HG03457 (cell line): ENCODE results near the gene GTSE1.

ENCODE experiments used
- ATAC-seq: cut with Tn5 transposase; IDR thresholded peaks from one replicate; pipeline ENCODE4 v1.9.1; 2021; ENCODE audit warnings: moderate number of reproducible peaks; ENCODE audit not compliant: unreplicated experiment

The GTSE1 gene

GRCh38 chr22:46351131-46351735, 54.6 kb downstream of the GTSE1 start:
- no peak for ATAC-seq

DNA sequence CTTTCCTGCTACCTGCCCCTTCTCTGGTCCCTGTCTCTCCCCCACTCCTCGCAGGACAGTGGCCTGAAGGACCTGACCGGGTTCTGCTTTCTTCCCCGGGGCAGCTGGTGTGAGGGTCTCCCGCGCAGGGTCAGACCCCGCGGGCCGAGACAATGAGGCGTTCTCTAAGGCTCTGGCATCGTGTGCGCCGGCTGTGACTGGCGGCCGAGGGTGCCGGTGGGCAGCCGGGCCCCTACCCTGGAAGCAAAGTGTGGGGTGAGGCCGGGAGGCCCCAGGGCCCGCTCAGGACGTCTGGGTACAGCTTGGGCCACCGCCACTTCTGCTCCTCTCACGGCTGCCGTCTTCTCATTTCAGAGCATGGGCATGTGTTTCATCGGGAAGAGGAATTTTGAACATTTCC, 55.1 kb downstream of the GTSE1 start:
- ATAC-seq = no peak

DNA sequence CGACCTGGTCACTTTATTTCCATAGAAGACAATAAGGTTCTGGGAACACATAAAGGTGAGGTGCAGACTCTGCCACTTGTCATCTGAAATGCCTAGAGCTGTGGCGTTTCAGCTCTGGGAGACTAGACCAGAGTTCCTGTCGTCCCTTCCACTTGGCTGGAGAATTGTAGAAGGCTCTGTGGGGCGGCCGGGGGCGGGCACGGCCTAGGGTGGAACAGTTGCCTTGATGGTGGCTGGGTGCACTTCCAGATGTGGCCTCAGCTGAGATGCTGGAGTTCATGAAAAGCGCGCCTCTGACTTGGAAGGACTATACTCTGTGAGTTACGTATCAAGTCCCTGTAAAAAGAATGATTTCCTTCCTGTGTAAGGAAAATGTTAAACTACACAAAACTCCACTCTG, 55.6 kb downstream of the GTSE1 start:
- ATAC-seq = no peak

DNA sequence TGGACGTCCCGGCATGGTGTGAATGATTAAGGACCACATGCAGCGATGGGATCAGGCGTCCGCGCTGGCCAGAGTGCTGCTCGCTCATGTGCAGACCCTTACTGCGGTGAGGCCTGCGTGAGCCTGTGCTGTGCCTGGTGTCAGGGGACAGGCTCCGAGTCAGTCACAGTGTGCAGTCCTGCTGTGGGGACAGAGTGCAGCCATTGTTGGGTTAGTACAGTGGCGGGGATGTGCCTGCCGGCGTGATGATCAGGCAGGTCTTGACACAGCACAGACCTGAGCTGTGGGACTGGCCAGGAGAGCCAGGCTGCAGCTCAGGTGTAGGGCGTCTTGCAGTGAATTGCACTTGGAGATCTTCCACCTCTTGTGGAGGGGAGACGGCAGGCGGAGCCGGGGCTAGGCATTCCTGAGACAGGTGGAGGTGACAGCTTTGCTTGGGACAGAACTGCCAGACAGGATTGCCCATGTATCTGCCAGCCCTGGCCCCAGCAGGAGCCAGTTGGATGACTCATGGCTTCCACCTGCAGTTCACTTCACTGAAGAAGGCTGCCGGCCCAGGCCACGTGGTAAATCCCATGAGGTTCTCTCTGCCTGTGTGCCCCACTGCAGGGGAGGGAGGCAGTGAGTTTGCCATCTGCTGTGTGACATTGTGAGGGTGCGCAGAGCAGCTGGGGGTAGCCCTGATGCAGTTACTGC, 56.2 kb downstream of the GTSE1 start:
- ATAC-seq = no peak

DNA sequence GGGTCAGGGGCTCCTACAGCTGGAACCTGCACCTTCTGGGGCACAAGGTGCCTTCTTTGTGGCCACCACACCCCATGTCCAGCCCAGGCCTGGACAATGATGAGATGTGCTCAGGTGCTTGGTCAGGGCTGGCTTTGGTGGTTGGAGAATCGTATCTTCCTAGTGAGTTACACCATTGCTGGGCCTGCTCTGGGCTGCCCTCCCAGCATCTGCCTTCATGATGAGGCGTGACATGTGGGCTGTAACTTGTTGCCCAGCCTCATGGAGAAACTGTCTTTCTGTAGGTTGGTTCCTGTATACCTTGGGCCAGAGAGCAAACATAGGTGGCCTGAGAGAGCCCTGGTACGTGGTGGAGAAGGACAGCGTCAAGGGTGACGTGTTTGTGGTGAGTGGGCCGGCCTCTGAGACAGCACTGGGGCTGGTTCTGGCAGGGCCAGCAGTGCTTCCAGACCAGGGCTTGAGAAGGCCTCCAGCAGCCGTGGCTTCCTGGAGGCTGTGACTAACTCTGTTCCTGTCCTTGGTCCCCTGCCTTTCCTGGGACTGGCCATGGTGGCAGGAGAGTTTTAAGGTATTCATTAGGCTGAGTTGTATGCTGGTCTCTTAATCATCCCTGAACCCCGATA, 56.9 kb downstream of the GTSE1 start:
- ATAC-seq = no peak

DNA sequence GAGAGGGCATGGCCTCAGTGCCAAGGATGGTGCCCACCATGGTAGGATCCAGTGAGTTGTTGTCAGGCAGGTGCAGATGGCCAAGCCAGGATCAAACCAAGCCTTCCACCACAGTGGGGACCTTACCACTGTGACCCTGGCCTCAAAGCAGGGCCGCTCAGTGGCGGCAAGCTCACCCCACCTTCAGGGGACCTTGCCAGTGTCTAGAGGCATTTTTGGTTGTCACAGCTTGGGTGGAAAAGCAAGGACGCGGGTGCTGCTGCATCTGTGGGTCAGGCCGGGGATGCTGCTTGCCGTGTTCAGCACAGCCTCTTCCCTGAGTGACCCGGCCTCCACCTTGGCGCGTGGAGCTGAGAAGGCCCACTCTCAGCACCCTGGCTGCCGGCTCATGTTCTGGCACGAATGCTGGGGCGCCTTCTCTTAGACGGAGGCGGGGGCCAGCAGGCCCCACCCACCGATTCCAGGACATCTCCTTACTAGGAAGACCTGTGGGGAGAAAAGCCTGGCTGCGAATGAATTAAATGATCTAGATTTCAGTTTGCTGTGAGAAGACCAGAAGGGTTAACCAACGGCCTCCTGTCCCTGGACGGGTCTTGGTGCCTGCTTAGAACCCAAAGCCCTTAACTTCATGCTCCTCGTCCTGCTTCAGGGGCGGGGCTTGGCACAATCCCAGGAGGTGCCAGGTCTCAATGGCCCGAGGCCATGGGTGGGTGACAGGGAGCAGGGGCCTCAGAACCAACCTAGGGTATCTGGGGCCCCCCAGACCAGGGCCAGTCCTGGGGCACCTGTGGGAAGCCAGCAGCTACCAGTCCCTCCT, 57.7 kb downstream of the GTSE1 start:
- no peak for ATAC-seq

DNA sequence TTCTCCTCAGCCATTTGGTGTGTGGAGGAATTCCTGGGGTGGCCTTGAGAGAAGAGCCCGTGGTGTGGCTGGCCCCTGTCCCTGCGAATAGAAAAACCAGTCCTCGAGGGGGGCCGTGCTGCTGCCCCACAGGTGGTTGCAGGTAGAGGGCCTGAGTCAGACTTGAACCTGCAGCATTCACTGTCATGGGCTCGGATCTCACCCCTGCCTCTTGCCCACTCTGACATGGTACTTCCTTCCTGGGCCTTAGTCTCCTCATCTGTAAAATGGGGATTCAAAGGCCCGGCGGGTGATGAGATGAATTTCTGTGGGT, 58.3 kb downstream of the GTSE1 start:
- ATAC-seq = no peak

DNA sequence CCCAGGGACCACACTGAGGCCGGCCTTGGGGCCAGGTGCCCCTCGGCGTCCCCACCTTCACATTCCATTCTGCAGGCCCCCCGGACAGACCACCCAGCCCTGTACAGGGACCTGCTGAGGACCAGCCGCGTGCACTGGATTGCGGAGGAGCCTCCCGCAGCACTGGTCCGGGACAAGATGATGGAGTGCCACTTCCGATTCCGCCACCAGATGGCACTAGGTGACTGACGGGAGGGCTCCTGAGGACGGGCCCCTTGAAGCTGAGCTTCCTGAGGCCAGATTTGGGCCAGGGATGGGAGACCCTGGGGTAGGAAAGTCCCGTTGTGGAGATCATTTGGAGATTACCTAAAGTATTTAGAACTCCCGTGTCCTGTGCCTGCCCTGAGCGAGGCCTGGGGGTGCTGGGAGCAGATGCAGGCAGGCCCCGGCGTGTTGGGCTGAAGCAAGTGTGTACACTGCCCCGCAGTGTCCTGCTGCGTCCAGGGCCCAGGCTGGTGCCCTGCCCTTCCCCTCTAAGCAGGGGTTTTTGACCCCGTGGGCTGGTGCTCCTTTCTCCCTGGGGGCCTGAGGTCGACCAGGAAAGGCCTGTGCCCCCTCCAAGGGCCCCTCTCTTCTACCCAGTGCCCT, 58.8 kb downstream of the GTSE1 start:
- no peak for ATAC-seq

DNA sequence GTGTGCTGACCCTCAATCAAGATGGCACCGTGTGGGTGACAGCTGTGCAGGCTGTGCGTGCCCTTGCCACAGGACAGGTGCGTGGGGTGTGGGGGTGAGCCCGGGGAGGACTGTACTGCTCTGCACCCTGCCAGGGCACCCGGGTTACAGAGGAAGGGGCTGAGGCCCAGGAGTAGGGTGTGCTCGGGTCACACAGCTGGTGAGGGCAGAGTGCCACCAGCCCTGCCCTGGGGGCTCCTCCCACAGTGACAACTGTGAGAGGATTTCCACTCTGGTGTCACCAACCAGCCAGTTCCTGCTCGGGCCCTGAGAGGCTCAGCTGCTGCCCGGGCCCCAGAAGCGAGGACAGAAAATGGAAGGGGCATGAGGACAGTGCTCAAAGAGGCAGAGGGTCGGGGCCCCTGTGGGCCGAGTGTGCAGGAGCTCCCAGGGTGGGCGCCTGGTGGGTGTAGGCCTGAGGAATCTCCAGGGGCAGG, 59.4 kb downstream of the GTSE1 start:
- no peak for ATAC-seq

GRCh38 chr22:46356496-46357480, 60.1 kb downstream of the GTSE1 start:
- ATAC-seq = no peak

GRCh38 chr22:46357711-46358520, 61.2 kb downstream of the GTSE1 start:
- ATAC-seq = no peak

DNA sequence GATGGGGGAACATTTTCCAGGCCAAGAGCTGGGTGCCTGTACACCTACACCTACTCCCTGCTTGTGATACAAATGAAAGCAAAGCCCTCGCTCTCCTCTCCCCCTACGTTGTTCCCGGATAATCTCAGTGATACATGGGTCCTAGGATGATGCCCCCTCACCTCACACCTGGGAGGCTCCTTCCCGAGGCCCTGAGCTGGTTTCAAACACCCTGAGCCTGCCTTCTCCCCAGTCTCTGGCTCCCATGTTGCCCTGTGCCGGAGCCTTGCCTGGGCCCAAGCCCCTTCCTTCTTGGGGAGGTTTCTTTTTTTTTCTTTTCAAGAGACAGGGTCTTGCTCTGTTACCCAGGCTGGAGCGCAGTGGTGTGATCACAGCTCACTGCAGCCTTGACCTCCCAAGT, 62.1 kb downstream of the GTSE1 start:
- no peak for ATAC-seq

GRCh38 chr22:46359362-46359761, 62.7 kb downstream of the GTSE1 start:
- no peak for ATAC-seq

DNA sequence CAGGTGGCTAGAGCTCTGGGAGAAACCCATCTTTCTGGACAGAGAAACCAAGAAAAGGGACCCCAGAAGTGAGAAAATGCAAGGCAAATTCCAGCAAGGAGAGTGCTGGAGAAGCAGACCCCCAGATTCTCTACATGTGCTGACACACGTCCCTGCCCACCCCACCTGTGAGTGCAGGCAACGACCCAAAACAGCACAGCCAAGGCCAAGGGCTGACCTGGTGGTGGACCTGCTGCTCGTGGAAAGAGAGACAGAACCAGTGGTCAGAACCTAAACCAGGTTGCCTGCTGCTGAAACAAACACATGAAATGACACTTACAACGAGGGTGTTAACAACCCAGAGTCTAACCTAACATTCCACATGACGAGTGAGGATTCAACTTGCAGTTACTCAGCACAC, 63.4 kb downstream of the GTSE1 start:
- no peak for ATAC-seq

DNA sequence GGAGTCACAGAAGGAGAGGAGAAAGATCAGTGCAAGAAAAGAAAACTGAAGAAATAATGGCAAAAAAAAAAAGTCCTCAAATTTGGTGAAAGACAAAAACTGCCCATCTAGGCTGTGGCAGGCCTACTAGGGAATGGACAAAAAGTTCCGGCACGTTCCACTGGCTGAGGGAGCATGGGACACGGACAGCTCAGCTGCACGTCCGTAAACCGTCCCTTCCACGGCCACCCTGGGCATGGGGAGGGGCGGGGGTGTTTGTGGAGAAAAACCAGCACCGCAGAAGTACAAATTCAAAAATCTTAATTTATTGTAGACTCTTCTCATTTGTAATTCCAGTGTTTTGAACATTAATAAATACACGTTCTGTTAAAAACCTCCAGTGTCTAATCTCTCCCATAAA, 64.2 kb downstream of the GTSE1 start:
- ATAC-seq = no peak

GRCh38 chr22:46361826-46362202, 65.1 kb downstream of the GTSE1 start:
- no peak for ATAC-seq

DNA sequence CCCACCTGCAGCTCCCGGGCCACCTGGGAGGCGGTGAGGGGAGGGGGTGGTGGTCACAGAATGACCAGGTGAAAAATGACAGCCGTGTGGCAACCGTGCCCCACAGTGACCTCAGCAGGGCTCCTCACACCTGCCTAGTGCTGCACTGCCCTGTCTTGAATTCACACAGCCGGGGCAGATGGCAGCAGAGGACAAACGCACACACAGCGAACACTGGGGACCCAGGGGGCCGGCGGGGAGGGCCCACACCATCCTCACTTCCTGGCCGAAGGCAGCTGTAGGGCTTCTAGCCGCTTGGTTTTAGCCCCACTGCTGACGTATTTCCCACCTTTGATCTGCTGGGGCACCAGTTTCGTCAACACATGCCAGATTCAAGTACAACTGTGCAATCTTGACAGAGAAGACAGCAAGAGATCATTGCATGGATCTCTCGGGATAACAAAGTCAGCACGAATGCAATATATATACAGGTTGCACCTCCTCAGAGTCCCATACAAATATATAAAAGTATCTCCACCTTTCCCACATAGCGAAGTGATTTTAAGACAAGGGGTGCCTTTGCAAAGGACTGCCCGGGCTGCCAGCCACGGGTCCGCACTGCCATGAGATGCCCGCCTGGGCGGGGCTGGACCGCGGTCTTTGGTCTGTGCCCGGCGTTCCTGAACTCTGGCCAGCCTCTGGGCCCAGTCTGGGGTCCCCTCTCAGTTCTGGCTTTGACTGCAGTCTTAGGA, 65.7 kb downstream of the GTSE1 start:
- no peak for ATAC-seq

DNA sequence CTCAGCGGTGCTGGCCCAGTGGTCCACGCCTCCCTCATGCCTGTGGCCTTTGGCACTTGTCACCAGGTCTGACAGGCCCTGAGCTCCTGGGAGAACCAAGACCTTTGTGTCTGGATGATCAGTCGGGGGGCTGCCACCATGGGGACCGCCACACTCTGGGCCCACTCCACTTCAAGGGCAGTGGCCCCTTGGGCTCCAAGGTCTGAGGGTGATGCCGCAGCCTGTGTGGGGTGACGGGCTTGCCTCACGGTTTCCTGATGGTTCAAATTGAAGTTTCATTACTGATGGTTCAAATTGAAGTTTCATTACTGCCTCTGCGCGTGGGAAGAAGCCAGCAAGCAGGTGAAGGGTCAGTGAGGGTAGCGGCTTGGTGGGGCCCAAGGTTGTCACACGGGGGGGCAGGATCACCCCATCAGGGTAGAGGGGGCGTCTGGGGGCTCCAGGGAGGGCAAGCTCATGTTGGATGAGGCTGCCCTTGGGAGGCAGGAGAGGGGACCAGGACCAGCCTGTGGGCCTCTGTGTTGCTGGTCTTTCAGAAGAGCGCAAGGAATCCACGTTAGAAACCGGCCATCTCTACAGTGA, 66.4 kb downstream of the GTSE1 start:
- ATAC-seq = no peak
